GM18502 (cell line): ENCODE measurements around the gene FAIM2.

ENCODE experiments used
- ATAC-seq: cut with Tn5 transposase; IDR thresholded peaks from one replicate; pipeline ENCODE4 v1.9.1; 2021; ENCODE audit warnings: mild to moderate bottlenecking; ENCODE audit not compliant: unreplicated experiment, poor library complexity

The FAIM2 gene

GRCh38 chr12:49903700-49904423 lies at the start of gene FAIM2:
Gene FAIM2 (minus strand): TSS chr12:49903900. CDS start chr12:49903792, 108 bp downstream.
- no peak for ATAC-seq

- ATAC-seq, result no peak
Measured at GRCh38 chr12:49953151-49953550, 49.5 kb upstream of the FAIM2 start.

- no peak for ATAC-seq
Measured at GRCh38 chr12:49952391-49953055, 48.8 kb upstream of the FAIM2 start.

GRCh38 chr12:49951411-49952240 lies 47.9 kb upstream of the FAIM2 start:
- ATAC-seq, result no peak

GRCh38 chr12:49950273-49951251 lies 46.9 kb upstream of the FAIM2 start, which contains the start of gene AQP2:
Gene AQP2 (plus strand): TSS chr12:49950737. CDS start chr12:49950831, 94 bp downstream.
- ATAC-seq, result no peak

GRCh38 chr12:49949866-49950265 lies 46.2 kb upstream of the FAIM2 start:
- no peak for ATAC-seq

GRCh38 chr12:49948866-49949845 lies 45.5 kb upstream of the FAIM2 start:
- ATAC-seq, result no peak

- ATAC-seq, result no peak
Measured at GRCh38 chr12:49947593-49948226, 44.0 kb upstream of the FAIM2 start.

GRCh38 chr12:49946497-49946896 lies 42.8 kb upstream of the FAIM2 start:
- no peak for ATAC-seq

- ATAC-seq, result no peak
Measured at GRCh38 chr12:49946086-49946485, 42.4 kb upstream of the FAIM2 start.

- ATAC-seq, result peak; percentile 66
Measured at GRCh38 chr12:49945394-49946080, 41.8 kb upstream of the FAIM2 start.

GRCh38 chr12:49944718-49945117 lies 41.0 kb upstream of the FAIM2 start:
- no peak for ATAC-seq

- ATAC-seq, result no peak
Measured at GRCh38 chr12:49944046-49944445, 40.3 kb upstream of the FAIM2 start.

- ATAC-seq, result no peak
Measured at GRCh38 chr12:49943625-49943960, 39.9 kb upstream of the FAIM2 start.

GRCh38 chr12:49942921-49943624 lies 39.4 kb upstream of the FAIM2 start:
- ATAC-seq, result no peak

GRCh38 chr12:49942512-49942893 lies 38.8 kb upstream of the FAIM2 start:
- no peak for ATAC-seq
